Astrocyte (in vitro differentiated cells and primary cell): Measurements from ENCODE around the gene SLC9A3.

Experiments used
- CTCF ChIP-seq: IDR thresholded peaks from 2 replicates; pipeline ENCODE4 v1.5.1; 2011; ENCODE audit warnings: low read depth, mild to moderate bottlenecking, inconsistent platforms, low read length, moderate library complexity; ENCODE audit not compliant: insufficient read depth
- EZH2 ChIP-seq: IDR thresholded peaks from 2 replicates; pipeline ENCODE4 v1.6.1; 2012; ENCODE audit warnings: mild to moderate bottlenecking, low read length, inconsistent platforms; ENCODE audit not compliant: insufficient read depth

GRCh38 chr5:546376-546908 is 22.2 kb upstream of the SLC9A3 start:
- TF ChIP-seq CTCF = no peak
- TF ChIP-seq EZH2 = no peak
